Measurements from ENCODE around the gene CYB561D2.

GRCh38 chr3:50325113-50325480 lies 25.6 kb upstream of the CYB561D2 start:
- TF ChIP-seq CTCF (IDR thresholded peaks at IDR 0.05; ENCODE audit: extremely low read depth in 1 of 2, insufficient read depth in 1 of 2, low read depth in 1 of 2, low read length in 2 of 2) (no peak), EZH2 (IDR thresholded peaks at IDR 0.05; ENCODE audit: borderline replicate concordance, low read depth, low read length, severe bottlenecking) (no peak), MAX (IDR thresholded peaks at IDR 0.05; ENCODE audit: insufficient read depth, insufficient read length) (no peak), POLR2A (IDR thresholded peaks at IDR 0.05; ENCODE audit: low read depth, low read length) (no peak), POLR2AphosphoS5 (IDR thresholded peaks at IDR 0.05; ENCODE audit: insufficient read depth, low read depth, low read length) (no peak), JUN (IDR thresholded peaks at IDR 0.05; ENCODE audit: borderline replicate concordance, insufficient read depth, insufficient read length, low read depth) (no peak), FOS (IDR thresholded peaks at IDR 0.05; ENCODE audit: borderline replicate concordance, insufficient read depth, low read length) (no peak)
